Hepatocyte (in vitro differentiated cells): Measurements from ENCODE around the gene STAT2. TPM values are rescaled to one million over a fixed set of nuclear protein-coding genes. Genes with fewer than 3 reads are reported as not detected.

ENCODE experiments used
- DNase-seq: peaks from one replicate; pipeline ENCODE4 v3.0.0-alpha.2; 2016; ENCODE audit warnings: low spot score
- H2AFZ ChIP-seq: fragments of 200-600 bp; sonication (generic); 2 replicates; pipeline ENCODE4 v1.6.0; 2016; ENCODE audit warnings: antibody characterized with exemption, mild to moderate bottlenecking
- H3K27ac ChIP-seq: fragments of 200-600 bp; sonication (generic); 2 replicates; pipeline ENCODE4 v1.5.1; 2016; ENCODE audit warnings: mild to moderate bottlenecking
- H3K27me3 ChIP-seq: fragments of 200-600 bp; sonication (generic); 2 replicates; pipeline ENCODE4 v1.6.1; 2016
- H3K36me3 ChIP-seq: fragments of 200-600 bp; sonication (generic); replicated peaks from 2 replicates; pipeline ENCODE4 v1.5.1; 2016; ENCODE audit warnings: low read depth; ENCODE audit not compliant: insufficient read depth
- H3K4me1 ChIP-seq: fragments of 200-600 bp; sonication (generic); 2 replicates; pipeline ENCODE4 v1.5.1; 2016; ENCODE audit warnings: mild to moderate bottlenecking, moderate library complexity; ENCODE audit not compliant: insufficient read depth
- H3K4me2 ChIP-seq: fragments of 200-600 bp; sonication (generic); 2 replicates; pipeline ENCODE4 v1.6.0; 2016
- H3K4me3 ChIP-seq: fragments of 200-600 bp; sonication (generic); 2 replicates; pipeline ENCODE4 v1.5.1; 2016; ENCODE audit warnings: mild to moderate bottlenecking
- H3K79me2 ChIP-seq: fragments of 200-600 bp; sonication (generic); 2 replicates; pipeline ENCODE4 v1.6.0; 2017; ENCODE audit warnings: mild to moderate bottlenecking
- H3K9me2 ChIP-seq: fragments of 200-600 bp; sonication (generic); replicated peaks from 2 replicates; pipeline ENCODE4 v1.6.0; 2017; ENCODE audit warnings: mild to moderate bottlenecking; ENCODE audit not compliant: insufficient read depth
- H3K9me3 ChIP-seq: fragments of 200-600 bp; sonication (generic); 2 replicates; pipeline ENCODE4 v1.5.1; 2016; ENCODE audit warnings: low read depth, mild to moderate bottlenecking
- H4K20me1 ChIP-seq: fragments of 200-600 bp; sonication (generic); 2 replicates; pipeline ENCODE4 v1.6.0; 2016; ENCODE audit warnings: mild to moderate bottlenecking; ENCODE audit not compliant: insufficient read depth, poor library complexity, severe bottlenecking
- EZH2 ChIP-seq: fragments of 200-600 bp; sonication (generic); IDR thresholded peaks from 2 replicates; pipeline ENCODE4 v1.6.1; 2016; ENCODE audit warnings: antibody characterized with exemption, mild to moderate bottlenecking, borderline replicate concordance
- EZH2phosphoT487 ChIP-seq: fragments of 200-600 bp; sonication (generic); IDR thresholded peaks from one replicate; pipeline ENCODE4 v1.6.1; 2018; ENCODE audit warnings: antibody characterized with exemption, mild to moderate bottlenecking, low read depth, moderate library complexity; ENCODE audit not compliant: unreplicated experiment, severe bottlenecking
- WGBS: methylation state at CpG from one replicate; pipeline ENCODE4 v1.1.6; 2016; ENCODE audit warnings: low lambda C conversion rate; ENCODE audit errors: missing lambda C conversion rate; 5-methylcytosine and 5-hydroxymethylcytosine counted together
- polyA plus RNA-seq: library from polyadenylated mRNA; unstranded; fragments of >200 nt; fragmentation: Nextera tagmentation; extraction: Ambion mirVana; gene quantifications from 2 replicates; pipeline ENCODE4 v1.2.1, GENCODE V29; 2016
- total RNA-seq: library from RNA; depleted of rRNA; stranded (reverse); fragments of >200 nt; gene quantifications from 2 replicates; pipeline ENCODE4 v1.2.3, GENCODE V29; 2014
- TF ChIP-seq, protein P1 (sequence below): fragments of 200-600 bp; sonication (generic); IDR thresholded peaks from 2 replicates; pipeline ENCODE4 v1.5.1; 2016; ENCODE audit warnings: antibody characterized with exemption, mild to moderate bottlenecking; ENCODE audit not compliant: poor library complexity

Gene STAT2
- total and polyA plus RNA-seq, 2 experiments from 2014 or later, result 90.1 to 157 TPM

DNA sequence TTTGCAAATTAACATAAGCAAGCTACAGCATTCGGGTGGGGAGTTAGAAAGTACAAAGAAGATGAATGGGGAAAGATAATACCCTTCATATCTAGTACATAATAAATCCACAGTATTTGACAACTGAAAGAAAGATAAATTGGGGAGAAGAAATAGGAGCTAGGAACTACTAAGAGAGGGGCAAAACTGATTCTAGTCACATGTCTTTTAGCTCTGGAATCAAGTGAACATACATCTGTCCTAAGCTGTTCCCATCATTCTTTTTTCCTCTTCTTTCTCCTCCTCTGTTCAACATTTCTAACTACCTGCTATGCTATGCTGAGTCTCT is 18.0 kb upstream of the STAT2 start:
- Histone ChIP-seq H3K4me1 (peaks cover 6% of the 10 kb centered on the region), H2AFZ (peak overlapping the region; percentile 66), H3K9me2 (no peaks in the 10 kb centered on the region), H3K36me3 (no peaks in the 10 kb centered on the region), H4K20me1 (no peaks in the 10 kb centered on the region), H3K4me2 (no peak overlapping the region), H3K4me3 (no peak overlapping the region), H3K79me2 (no peaks in the 10 kb centered on the region), H3K27me3 (no peaks in the 10 kb centered on the region), H3K27ac (no peak overlapping the region), H3K9me3 (no peaks in the 10 kb centered on the region)
- WGBS, result 53% methylated on average over 1 of the region's 1 CpG
- no peak for DNase-seq
- TF ChIP-seq, protein P1, sequence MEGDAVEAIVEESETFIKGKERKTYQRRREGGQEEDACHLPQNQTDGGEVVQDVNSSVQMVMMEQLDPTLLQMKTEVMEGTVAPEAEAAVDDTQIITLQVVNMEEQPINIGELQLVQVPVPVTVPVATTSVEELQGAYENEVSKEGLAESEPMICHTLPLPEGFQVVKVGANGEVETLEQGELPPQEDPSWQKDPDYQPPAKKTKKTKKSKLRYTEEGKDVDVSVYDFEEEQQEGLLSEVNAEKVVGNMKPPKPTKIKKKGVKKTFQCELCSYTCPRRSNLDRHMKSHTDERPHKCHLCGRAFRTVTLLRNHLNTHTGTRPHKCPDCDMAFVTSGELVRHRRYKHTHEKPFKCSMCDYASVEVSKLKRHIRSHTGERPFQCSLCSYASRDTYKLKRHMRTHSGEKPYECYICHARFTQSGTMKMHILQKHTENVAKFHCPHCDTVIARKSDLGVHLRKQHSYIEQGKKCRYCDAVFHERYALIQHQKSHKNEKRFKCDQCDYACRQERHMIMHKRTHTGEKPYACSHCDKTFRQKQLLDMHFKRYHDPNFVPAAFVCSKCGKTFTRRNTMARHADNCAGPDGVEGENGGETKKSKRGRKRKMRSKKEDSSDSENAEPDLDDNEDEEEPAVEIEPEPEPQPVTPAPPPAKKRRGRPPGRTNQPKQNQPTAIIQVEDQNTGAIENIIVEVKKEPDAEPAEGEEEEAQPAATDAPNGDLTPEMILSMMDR, result no peak
- TF ChIP-seq EZH2phosphoT487 (no peak), EZH2 (no peak)

DNA sequence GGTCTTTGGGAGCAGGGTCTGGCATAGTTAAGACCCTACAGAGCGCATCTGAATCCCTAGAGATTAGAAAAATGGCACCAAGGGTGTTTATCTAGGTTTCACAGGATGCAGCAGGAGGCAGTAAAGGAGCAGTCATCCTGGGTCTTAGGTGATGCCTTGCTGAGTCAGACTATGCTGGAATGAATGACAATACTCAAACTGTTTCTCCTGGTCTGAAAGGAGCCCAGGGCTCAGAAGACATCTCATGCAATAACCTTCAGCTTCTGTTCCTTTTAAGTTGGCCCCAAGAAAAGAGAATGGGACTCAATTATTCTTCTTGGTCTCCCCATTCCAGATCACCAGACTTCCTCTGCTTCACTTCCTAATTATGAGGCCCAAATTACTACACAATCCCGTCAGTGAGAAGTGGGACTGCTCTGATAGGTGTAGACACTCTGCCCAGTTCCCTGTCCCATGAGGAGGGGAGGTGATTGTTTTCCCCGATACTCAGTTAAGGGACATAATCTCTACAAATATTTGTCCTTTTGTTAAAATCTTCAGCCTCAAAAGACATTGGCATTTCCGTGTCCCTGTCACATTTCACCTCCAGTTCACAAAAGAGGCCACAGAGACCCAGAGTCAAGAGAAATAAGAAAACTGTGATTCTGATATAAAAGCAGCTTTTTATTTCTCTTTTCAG is 17.5 kb upstream of the STAT2 start:
- no peaks in the 10 kb centered on the region for H3K79me2 ChIP-seq
- no peaks in the 10 kb centered on the region for H3K9me3 ChIP-seq
- peak overlapping the region; percentile 40 for H3K27ac ChIP-seq
- H4K20me1 ChIP-seq, result no peaks in the 10 kb centered on the region
- no peaks in the 10 kb centered on the region for H3K36me3 ChIP-seq
- no peak overlapping the region for H3K4me3 ChIP-seq
- peak; percentile 44 for DNase-seq
- no peaks in the 10 kb centered on the region for H3K9me2 ChIP-seq
- TF ChIP-seq, protein P1, result peak; percentile 31
- TF ChIP-seq EZH2, result no peak
- H3K4me1 ChIP-seq, result peaks cover 6% of the 10 kb centered on the region
- H3K27me3 ChIP-seq, result no peaks in the 10 kb centered on the region
- peak overlapping the region; percentile 66 for H2AFZ ChIP-seq
- WGBS, result 61% methylated on average over 4 of the region's 4 CpGs
- no peak overlapping the region for H3K4me2 ChIP-seq

DNA sequence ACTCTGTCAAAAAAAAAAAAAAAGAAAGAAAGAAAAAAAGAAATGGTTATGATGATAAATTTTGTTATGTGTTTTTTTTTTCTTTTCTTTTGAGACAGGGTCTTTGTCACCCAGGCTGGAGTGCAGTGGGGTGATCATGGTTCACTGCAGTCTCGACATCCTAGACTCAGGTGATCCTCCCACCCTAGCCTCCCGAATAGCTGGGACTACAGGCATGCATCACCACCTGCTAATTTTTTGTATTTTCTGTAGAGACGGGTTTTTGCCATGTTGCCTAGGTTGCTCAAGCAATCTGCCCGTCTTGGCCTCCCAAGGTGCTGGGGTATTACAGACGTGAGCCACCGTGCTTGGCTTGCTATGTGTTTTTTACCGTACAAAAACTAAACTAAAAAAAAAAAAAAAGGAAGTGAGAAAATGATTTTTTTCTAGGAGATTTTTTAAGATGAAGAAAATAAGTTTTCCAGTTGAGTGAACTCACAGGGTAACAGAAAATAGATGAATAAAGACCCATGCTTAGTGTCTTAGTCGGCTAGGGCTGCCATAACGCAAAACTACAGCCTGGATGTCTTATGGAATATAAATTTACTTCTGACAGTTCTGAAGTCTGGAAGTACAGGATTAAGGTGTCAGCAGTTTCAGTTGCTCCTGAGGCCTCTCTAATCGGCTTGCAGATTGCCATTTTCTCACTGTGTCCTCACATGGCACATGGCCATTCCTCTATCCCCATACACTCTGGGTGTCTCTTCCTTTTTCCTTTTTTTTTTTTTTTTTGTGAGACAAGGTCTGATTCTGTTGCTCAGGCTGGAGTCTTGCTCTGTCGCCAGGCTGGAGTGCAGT is 15.9 kb upstream of the STAT2 start:
- H3K9me2 ChIP-seq, result no peaks in the 10 kb centered on the region
- no peaks in the 10 kb centered on the region for H4K20me1 ChIP-seq
- no peak overlapping the region for H3K4me3 ChIP-seq
- DNase-seq, result no peak
- H3K27me3 ChIP-seq, result no peaks in the 10 kb centered on the region
- H3K79me2 ChIP-seq, result no peaks in the 10 kb centered on the region
- WGBS, result 87% methylated on average over 10 of the region's 11 CpGs
- no peak overlapping the region for H2AFZ ChIP-seq
- H3K4me1 ChIP-seq, result peaks cover 6% of the 10 kb centered on the region
- H3K9me3 ChIP-seq, result no peaks in the 10 kb centered on the region
- H3K27ac ChIP-seq, result no peak overlapping the region
- H3K36me3 ChIP-seq, result no peaks in the 10 kb centered on the region
- no peak overlapping the region for H3K4me2 ChIP-seq
- TF ChIP-seq EZH2 (no peak), EZH2phosphoT487 (no peak)
- TF ChIP-seq, protein P1, result no peak
